Ovary (tissue), 9 donors: ENCODE results near the gene NDFIP1. TPM values are rescaled to one million over a fixed set of nuclear protein-coding genes. Genes with fewer than 3 reads are reported as not detected.

ENCODE experiments used
- DNase-seq, 5 donors: peaks; one replicate each; pipeline ENCODE4 v3.0.0-alpha.2; 2019 to 2020
- H3K27ac ChIP-seq, 2 donors: fragments of 200-600 bp; one replicate each; pipeline versions ENCODE4 v1.5.1 to v1.8.0; 2019 to 2022
- H3K27me3 ChIP-seq: fragments of 200-600 bp; one replicate; pipeline ENCODE4 v1.8.0; 2022
- H3K36me3 ChIP-seq: fragments of 200-600 bp; sonication (generic); one replicate; pipeline ENCODE4 v1.5.1; 2019
- H3K4me1 ChIP-seq: one replicate; pipeline ENCODE4 v1.8.1; 2013; ENCODE audit warnings: mild to moderate bottlenecking, moderate library complexity; ENCODE audit not compliant: insufficient read depth
- H3K4me3 ChIP-seq: fragments of 200-600 bp; sonication (generic); one replicate; pipeline ENCODE4 v1.5.1; 2017
- H3K9me3 ChIP-seq, 2 donors: fragments of 200-600 bp in 1 of 2; sonication (generic) in 1 of 2; one replicate each; pipeline versions ENCODE4 v1.5.1 to v1.8.1; 2013 to 2019; ENCODE audit warnings: mild to moderate bottlenecking in 1 of 2, moderate library complexity in 1 of 2
- CTCF ChIP-seq, 3 donors: fragments of 450-650 bp in 2 of 3; fragments of 200-600 bp in 1 of 3; IDR thresholded peaks; one replicate each; pipeline versions ENCODE4 v1.5.1 to v1.8.0; 2016 to 2022; ENCODE audit warnings: antibody characterized with exemption in 3 of 3, mild to moderate bottlenecking in 1 of 3
- EP300 ChIP-seq: sonication (generic); formaldehyde crosslinking; IDR thresholded peaks from one replicate; pipeline ENCODE4 v1.6.1; 2017; ENCODE audit warnings: antibody characterized with exemption
- POLR2A ChIP-seq: fragments of 450-650 bp; IDR thresholded peaks from one replicate; pipeline ENCODE4 v1.6.1; 2017; ENCODE audit warnings: antibody characterized with exemption, mild to moderate bottlenecking, moderate library complexity
- WGBS, 3 donors: extraction: QIAGEN DNeasy Blood & Tissue Kit in 1 of 3; methylation state at CpG; one replicate each; pipeline versions ENCODE4 v1.1.5 to v1.1.7; 2013 to 2017; 5-methylcytosine and 5-hydroxymethylcytosine counted together
- intact Hi-C, 4 donors: fragments of 100-400 bp; cut with DNase I; formaldehyde crosslinking; loops; one replicate each; pipeline versions ENCODE4 v1.11.0 to v1.15.1; 2022 to 2023
- polyA plus RNA-seq, 2 donors: library from polyadenylated mRNA; stranded (reverse); fragments of 200-250 nt in 1 of 2; fragments of 350-450 nt in 1 of 2; fragmentation: Illumina TruSeq in 1 of 2; extraction: RNeasy Lipid Tissue Mini Kit (QIAGEN cat#74804) in 1 of 2; gene quantifications; one replicate each; pipeline ENCODE4 v1.2.3, GENCODE V29; 2013 to 2014
- total RNA-seq, 7 donors: library from RNA; depleted of rRNA in 2 of 7; stranded (reverse); fragments of >200 nt in 2 of 7; fragmentation: NEBNext Ultra II Directional in 3 of 7; extraction: Animal tissue kit (Norgen Biotek cat#: 25700) in 3 of 7; gene quantifications; one replicate each; pipeline versions ENCODE4 v1.1.0 to v1.2.4, GENCODE V29; 2016 to 2023
- donor health status: DM: no; HTN: no; CAD: no; lungs with moderate emphysema.
- donor health status: DM: no; HTN: no; CAD: no.
- donor health status: Bipolar disorder and iron deficiency.
- donor health status: DM: yes; HTN: yes; CAD: no.
- donor health status: DM: no; HTN: no; CAD: no.
- donor health status: DM: yes; HTN: yes; CAD: no.

Gene NDFIP1
- total and polyA plus RNA-seq, 9 donors: 54.8 to 192 (median 70.0) TPM

- H3K36me3 ChIP-seq: no peaks in the 10 kb centered on the region
- WGBS, 3 donors: 83 to 86% (median 85%) methylated on average over 4 of the region's 4 CpGs
- H3K4me1 ChIP-seq: no peaks in the 10 kb centered on the region
- no peak overlapping the region for H3K4me3 ChIP-seq
- H3K27ac ChIP-seq: no peak overlapping the region
- TF ChIP-seq POLR2A: no peak
- TF ChIP-seq EP300: no peak
- TF ChIP-seq CTCF (IDR thresholded peaks at IDR 0.05): no peak
- H3K27me3 ChIP-seq: no peaks in the 10 kb centered on the region
- H3K9me3 ChIP-seq: no peaks in the 10 kb centered on the region
- no peak for DNase-seq
- intact Hi-C loops: no loop called here
These were observed 62.7 kb downstream of the NDFIP1 start for GRCh38 chr5:142171270-142171669.

- no peak overlapping the region for H3K4me3 ChIP-seq
- no peaks in the 10 kb centered on the region for H3K27me3 ChIP-seq
- no peak overlapping the region for H3K27ac ChIP-seq
- H3K9me3 ChIP-seq: no peaks in the 10 kb centered on the region
- WGBS, 3 donors: 48 to 58% (median 56%) methylated on average over 3 of the region's 3 CpGs
- DNase-seq: no peak
- no peak for TF ChIP-seq POLR2A
- no peak for TF ChIP-seq EP300
- no peak for TF ChIP-seq CTCF (IDR thresholded peaks at IDR 0.05)
- H3K4me1 ChIP-seq: no peaks in the 10 kb centered on the region
- intact Hi-C loops: no loop called here
- no peaks in the 10 kb centered on the region for H3K36me3 ChIP-seq
These were observed 66.5 kb downstream of the NDFIP1 start for GRCh38 chr5:142175039-142175438.

- no peaks in the 10 kb centered on the region for H3K4me1 ChIP-seq
- H3K4me3 ChIP-seq: no peak overlapping the region
- no peak for DNase-seq
- H3K9me3 ChIP-seq: no peaks in the 10 kb centered on the region
- no peak overlapping the region for H3K27ac ChIP-seq
- TF ChIP-seq EP300 (no peak), POLR2A (no peak), CTCF (IDR thresholded peaks at IDR 0.05) (no peak)
- H3K27me3 ChIP-seq: no peaks in the 10 kb centered on the region
- no peaks in the 10 kb centered on the region for H3K36me3 ChIP-seq
- 67 to 78% (median 69%) methylated on average over 8 of the region's 8 CpGs for WGBS, 3 donors
- intact Hi-C loops: no loop called here
These were observed 67.0 kb downstream of the NDFIP1 start for GRCh38 chr5:142175461-142176142.

- H3K36me3 ChIP-seq: no peaks in the 10 kb centered on the region
- H3K4me1 ChIP-seq: no peaks in the 10 kb centered on the region
- intact Hi-C loops: no loop called here
- H3K9me3 ChIP-seq: no peaks in the 10 kb centered on the region
- TF ChIP-seq POLR2A (no peak), EP300 (no peak)
- H3K27me3 ChIP-seq: no peaks in the 10 kb centered on the region
- H3K27ac ChIP-seq: no peak overlapping the region
- DNase-seq: no peak
- WGBS, 3 donors: 26 to 47% (median 29%) methylated on average over 2 of the region's 2 CpGs
- no peak overlapping the region for H3K4me3 ChIP-seq
These were observed 67.7 kb downstream of the NDFIP1 start for GRCh38 chr5:142176255-142176654.

- TF ChIP-seq CTCF (IDR thresholded peaks at IDR 0.05) (no peak), POLR2A (no peak), EP300 (no peak)
- Histone ChIP-seq H3K36me3 (no peaks in the 10 kb centered on the region), H3K4me1 (no peaks in the 10 kb centered on the region), H3K27ac (no peak overlapping the region), H3K4me3 (no peak overlapping the region), H3K27me3 (no peaks in the 10 kb centered on the region), H3K9me3 (no peaks in the 10 kb centered on the region)
- WGBS, 3 donors: 94 to 99% (median 97%) methylated on average over 7 of the region's 7 CpGs
- DNase-seq: no peak
- intact Hi-C loops: no loop called here
These were observed 70.1 kb downstream of the NDFIP1 start for GRCh38 chr5:142178651-142179050.
